ENCODE measurements around the gene IMPG1.
"Not testable (repeated sequence)": the region's sequence is repeated elsewhere in the genome, so short reads cannot be mapped to it uniquely, and the experiment has no call there.

Gene IMPG1

DNA sequence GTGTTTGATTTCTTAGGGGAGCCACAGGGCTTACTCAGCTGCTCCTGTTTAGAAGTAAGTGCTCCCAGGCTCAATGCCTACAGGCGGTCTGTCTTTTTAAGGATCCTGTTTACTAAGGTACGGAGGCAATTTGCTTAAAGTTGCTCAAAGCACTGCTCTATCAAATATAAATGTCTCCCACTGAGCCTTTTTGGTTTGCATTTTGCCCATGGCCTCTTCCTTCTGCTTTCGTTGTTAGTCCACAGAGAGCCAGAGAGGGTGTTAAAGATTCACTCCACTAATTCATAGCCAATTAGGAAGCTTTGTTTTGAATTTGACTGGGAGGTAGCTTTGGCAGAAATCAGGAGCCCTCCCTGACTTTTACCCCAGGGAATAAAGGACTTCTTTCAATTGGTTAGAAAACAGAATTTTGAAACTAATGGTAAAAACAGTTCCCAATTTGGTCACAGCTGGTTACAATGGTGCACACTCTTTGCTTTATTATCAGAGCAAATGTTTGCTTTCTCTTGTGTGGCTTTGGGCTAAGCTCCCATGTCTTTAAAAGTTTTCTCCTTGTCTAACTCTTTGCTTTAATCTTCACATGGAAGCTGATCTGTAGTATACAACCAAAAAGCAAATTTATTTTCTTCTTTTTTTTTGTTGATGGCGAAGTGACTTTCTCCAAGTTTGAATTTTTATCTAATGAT lies 126.2 kb downstream of the IMPG1 start:
- no peak for DNase-seq

DNA sequence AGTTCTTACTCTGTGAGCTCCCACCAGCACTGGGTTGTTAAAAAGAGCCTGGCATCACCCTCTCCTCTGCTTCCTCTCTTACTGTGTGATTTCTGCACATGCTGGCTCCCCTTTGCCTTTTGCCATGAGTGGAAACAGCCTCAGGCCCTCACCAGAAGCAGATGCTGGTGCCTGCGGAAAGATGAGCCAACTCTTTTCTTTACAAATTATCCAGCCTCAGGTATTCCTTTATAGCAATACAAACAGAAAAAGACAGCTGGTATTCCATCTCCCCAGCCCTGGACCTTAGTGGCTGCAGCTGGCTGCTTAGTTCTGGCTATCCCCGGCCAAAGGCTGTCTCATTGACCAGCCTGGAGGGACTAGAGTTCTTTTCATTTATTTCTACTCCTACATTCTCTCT lies 129.1 kb downstream of the IMPG1 start:
- DNase-seq: no peak

DNA sequence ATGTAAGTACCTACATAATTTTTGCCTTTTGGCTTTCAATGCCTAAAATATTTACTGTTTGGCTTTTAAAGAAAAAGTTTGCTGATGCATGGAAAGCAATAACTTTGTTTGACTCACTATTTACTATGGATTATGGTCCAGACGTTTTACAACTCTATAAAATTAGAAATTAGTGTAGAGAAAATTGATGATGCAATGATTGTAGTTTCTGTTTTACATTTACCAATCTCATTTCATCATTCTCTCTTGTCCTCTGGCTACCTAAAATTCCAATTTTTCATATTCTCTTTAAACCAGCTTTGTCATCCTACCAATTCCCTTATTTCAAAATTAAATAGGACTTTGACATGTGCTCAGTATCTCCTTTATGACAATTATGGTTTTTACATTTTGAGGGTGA lies 131.0 kb downstream of the IMPG1 start:
- no peak for DNase-seq

DNA sequence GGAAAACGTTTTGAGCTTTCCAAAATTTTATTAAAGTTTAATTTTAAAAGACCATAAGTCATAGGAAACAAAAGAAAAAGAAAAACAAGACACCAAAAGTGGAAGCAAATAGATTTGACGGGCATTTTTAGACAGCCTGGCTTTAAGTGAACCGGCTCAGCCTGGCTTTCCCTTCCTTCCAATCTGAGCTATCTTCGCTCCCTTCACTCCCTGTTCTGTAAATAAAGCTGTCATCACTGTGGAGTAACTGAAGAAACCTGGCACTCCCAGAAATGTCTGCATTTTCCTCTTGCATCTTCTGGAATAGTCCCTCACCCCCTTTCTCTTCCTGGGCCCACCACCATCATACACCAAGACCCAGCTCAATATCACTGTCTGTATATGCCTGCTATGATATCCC lies 131.9 kb downstream of the IMPG1 start:
- DNase-seq: no peak

DNA sequence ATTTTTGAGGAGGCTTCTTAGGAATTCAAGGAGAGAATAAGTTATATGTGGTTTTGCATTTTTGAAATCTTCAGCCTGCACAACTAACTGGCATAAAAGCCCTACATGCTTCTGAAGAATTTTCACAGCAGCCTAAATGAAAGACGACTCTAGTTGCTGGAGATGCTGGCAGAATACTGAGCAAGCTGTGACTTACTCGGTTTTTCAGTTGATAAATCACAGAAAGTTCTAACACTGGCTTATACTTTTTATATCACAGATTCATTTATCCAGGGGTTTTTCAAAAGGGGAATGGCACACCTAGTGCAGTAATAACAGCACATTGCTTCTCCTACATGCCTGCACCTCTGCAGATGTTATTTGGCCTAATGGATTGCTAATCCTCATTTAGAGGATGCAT lies 134.6 kb downstream of the IMPG1 start:
- no peak for DNase-seq

DNA sequence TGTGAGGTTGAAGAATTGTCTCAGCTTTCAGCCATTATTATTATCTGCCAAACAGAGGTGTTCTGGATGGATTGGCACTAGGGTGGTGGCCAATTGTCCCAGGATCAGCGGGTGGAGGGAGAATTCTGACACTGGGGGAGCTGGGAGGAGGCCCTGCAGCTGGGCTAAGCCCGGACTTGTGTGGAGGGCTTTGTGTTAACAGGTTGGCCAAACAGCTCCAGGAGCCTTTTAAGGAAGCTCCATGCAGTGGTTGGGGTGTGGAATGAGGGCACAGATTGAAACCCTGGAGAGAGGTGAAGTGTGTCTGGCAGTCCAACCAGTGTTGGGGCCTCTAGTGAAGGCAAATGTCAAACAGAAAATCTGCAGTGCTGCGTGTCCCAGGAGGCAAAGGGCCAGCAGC lies 135.8 kb downstream of the IMPG1 start:
- DNase-seq: no peak

DNA sequence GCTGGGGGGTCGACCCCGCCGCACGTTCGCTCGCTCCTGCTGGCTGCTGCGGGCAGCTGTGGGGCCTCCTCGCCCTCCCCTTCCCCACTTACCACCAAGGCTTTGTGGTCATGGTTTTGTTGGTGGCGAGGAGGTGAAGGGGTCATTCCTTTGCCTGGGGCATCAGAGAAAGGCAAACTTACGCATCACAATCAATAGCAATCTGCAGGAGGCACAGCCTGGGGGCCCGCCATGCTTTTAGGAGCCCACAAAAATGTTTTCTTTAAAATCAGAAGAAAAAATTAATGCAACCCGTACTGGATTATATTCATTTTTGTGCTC lies 137.0 kb downstream of the IMPG1 start:
- no peak for DNase-seq

DNA sequence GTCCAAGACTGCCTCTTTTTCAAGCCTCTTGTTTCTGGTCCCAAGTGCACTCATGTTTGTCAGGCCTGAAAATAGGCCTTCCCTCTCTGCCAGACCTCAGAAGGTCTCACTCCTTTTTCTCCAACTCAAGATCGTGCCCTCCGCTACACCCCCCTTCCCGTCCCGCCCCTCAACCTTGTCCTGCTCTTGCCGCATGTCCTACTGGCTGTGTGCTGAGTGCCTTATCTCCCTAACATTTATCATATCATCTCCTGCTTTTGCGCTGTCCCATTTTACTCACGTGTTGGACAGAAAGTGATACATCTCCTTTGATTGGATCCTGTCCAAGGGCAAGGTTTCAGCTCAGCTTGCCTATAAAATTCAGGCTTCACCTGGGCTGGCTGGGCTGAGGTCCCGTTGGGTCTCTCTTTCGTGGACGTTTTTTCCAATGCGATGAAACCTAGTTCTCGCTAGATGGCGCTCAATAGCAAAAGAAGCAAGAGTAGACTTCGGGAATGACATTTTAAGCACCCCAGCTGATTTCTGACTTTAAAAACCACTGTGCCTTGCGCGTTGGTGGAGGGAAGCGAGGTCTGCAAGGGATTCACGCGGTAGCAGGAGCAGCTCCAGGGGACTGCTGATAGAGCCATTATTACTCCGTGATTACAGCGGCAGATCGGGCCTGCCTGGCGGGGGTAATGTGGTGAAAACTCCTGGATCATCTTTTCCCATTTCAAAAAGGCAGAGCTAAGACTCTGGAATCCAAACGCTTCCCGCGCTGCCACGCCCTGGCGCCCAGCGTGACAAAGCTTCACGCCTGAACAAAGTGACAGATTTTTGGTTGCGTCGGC lies 137.6 kb downstream of the IMPG1 start:
- DNase-seq: peak; percentile 35

DNA sequence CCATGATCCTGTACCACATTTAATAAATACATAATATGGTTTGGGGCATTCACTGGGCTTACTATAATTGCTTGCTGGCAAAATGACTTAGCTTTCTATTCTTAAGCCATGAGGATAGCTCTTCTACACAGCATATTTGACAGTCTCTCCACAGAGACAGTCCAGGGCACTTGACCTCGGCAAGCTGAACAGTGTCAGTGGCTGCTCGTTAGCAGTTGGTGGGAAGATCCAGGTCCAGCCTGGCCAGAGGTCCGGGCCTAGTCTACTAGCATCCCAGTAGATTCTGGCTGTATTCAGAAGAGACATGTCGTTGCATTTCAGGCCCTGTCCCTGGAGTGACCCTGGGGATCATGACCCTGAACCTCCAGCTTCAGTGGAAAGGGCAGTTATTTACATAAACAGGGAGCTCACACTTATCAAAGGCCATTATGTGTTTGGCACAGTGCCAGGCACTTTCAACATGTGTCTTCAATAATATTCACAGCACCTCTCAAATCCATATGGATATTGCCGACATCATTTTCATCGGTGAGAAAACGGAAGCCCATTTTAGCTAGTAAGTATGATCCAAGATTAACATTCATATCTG lies 139.0 kb downstream of the IMPG1 start:
- no peak for DNase-seq

DNA sequence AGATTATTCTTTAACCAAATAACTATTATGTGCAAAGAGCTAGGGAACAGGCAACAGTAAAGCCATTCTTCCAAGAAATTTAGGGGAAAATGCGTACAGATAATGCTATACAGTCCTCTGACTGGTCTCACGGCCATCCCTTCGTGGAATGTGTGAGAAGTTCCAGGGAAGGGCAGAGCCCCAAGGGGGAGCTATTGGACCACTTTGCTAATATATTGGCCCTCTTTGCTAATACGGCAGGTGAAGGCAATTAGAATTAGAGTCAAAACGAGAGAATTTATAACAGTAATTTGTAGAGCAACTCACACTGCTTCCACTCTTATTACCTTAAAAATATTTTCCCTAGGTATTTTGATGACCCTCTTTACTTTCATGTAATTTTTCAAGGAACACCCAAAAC lies 140.4 kb downstream of the IMPG1 start:
- peak; percentile 7 for DNase-seq

DNA sequence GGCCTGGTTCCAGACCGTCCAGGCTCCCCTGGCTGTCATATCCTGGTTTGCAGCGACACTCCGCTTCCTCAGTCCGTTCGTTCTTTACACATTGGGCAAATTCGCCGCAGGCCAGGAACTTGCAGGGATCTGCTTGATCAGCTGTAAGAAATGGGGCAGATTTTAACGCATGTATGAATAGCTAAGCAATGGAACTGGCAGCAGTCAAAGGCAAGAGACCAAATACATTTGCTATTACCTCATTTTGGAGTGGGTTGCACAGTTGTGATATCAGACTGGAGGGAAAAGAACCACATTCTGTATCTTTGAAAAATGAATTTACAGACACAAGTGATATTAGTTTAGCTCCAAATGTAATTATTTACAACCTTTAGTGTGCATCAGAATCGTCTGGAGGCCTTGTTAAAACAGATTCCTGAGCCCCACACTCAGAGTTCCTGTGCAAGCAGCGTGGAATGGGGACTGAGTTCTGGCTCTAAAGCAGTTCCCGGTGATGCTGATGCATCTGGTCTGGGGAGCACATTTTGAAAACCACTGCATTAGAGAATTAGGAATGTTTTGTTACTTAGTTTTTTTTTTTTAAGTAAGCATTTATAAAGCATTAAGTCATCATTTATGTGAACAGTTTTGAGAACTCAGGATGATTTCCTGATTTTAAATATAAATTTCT lies 141.3 kb downstream of the IMPG1 start:
- DNase-seq: no peak

DNA sequence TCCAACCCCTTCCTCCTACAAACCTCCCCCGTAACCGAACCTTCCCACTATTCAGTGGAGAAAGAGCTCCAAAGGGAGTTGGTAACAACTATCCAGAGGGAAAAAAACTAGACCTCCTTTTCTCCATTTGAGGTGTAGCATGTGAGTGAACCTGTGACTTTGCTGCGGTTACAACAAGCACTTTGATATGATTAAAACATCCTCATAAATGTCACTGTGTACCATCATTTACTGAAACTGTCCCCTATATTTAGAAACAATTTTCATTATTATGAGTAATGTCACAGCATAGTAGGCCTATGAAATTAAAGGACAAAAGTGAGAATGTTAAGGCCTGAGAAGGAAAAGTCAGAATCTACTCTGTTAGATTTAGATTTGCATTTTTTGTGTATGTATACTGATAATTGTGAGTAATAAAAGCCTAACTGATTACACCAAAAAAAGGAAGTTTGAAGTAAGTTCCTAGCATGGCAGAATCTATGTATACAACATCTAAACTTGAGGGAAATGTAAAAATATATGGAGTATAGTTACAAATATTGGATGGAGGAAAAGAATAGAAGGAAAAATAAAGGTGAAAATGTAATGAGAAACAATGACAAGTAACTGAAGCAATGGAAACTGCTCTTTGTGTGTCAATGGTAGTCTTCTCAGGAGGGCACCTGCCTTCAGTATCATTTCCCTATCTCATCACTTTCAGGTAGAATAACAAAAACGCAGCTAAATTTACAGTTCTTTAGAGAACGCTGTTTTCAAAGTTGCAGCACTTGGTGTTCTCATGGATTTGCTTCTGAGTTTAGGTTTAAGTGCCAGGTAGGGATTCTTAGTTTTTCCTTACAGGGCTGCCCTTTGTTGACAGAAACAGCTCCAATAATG lies 145.9 kb downstream of the IMPG1 start:
- DNase-seq: no peak

DNA sequence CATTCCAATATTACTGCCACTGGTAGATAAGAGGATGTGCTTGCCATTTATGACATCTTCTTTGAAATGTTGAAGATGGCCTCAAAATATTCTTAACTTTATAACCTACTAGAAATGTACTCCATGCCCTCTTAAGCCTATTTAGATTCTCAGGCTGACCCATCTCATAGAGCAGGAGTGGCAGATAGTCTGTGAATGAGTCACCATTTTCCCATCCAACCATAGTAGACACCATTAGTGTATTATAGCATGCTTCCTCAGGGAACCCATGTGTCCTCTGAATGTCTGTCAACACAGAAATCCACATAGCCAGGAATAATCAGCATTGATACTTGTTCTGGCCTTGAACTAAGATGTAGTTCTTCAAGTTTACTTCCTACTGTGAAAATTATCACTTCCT lies 150.2 kb downstream of the IMPG1 start:
- no peak for DNase-seq

DNA sequence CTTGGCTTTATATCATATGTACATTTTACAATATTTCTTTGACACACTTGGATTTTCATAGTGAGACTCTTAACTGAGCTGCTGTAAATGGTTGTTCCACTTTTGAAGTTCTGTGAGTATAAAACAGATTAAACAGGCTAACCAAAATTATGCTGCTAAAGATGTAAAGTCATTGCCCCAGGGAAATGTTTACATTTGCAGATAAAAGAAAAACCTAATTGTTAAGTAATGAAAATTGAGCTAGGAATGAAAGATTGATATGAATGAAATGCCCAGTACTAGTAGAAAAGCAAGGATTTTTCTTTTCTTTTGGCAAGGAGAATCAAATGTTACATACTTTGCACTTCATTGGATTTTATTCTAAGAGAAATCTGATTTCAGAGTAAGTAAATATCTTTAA lies 159.4 kb downstream of the IMPG1 start:
- no peak for DNase-seq

DNA sequence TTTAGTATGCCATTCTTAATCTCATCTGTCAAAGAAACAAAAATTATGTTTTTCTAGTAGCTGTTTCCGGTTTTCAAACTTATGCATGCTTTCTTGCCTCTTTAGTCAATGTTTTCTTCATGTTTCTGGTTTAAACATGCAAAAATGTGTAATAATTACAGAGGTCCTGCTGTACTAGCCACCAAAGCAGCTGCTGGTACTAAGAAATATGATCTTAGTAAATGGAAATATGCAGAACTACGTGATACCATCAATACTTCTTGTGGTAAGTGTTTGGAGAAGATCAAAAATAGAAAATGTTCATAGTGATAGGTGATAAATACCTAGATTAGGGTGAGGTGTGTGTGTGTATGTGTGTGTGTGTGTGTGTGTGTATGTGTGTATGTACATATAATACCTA lies 165.0 kb downstream of the IMPG1 start:
- DNase-seq: no peak

DNA sequence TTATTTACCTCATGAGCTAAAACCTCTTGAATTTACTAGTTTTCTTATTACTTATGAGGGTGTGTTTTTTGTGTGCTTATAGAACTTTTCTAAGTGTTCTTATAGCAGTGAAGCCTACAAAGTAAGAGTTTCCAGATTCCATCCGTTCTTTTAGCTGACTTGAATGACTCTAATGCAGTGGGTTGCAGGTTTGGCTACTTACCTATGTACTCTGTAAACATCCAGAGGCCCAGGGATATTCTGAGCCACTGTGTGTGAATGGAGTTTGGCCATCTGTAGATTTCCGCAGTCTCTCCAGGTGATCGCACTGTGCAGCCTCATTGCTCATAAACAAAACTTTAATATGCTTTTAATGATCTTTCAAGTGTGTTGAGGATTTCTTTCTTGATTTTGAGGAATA lies 165.6 kb downstream of the IMPG1 start:
- no peak for DNase-seq

DNA sequence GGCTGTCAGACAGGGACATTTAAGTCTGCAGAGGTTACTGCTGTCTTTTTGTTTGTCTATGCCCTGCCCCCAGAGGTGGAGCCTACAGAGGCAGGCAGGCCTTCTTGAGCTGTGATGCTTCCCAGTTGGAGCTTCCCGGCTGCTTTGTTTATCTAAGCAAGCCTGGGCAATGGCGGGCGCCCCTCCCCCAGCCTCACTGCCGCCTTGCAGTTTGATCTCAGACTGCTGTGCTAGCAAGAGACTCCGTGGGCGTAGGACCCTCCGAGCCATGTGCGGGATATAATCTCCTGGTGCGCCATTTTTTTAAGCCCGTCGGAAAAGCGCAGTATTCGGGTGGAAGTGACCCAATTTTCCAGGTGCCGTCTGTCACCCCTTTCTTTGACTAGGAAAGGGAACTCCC lies 167.3 kb downstream of the IMPG1 start:
- DNase-seq: not testable (repeated sequence)

DNA sequence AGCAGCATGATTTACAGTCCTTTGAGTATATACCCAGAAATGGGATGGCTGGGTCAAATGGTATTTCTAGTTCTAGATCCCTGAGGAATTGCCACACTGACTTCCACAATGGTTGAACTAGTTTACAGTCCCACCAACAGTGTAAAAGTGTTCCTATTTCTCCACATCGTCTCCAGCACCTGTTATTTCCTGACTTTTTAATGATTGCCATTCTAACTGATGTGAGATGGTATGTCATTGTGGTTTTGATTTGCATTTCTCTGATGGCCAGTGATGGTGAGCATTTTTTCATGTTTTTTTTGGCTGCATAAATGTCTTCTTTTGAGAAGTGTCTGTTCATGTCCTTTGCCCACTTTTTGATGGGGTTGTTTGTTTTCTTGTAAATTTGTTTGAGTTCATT lies 172.2 kb downstream of the IMPG1 start:
- not testable (repeated sequence) for DNase-seq

DNA sequence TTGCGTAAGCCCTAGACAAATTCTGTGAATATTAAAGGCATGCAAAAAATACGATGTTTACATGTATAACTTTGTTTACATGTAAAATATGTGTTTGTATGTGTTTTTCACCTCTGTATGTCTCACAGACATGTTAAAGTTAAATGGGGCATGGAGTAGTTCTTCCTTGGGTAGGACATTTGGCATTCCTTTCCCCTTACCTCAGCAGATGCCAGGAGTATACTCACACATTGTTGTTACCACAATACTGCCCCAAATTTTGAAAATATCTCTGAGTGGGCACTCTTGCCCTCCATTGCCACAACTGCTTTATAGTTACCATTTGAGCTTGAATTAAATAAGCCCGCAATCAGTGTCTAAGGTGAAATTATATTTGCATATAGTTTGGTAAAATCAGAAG lies 175.9 kb downstream of the IMPG1 start:
- no peak for DNase-seq

DNA sequence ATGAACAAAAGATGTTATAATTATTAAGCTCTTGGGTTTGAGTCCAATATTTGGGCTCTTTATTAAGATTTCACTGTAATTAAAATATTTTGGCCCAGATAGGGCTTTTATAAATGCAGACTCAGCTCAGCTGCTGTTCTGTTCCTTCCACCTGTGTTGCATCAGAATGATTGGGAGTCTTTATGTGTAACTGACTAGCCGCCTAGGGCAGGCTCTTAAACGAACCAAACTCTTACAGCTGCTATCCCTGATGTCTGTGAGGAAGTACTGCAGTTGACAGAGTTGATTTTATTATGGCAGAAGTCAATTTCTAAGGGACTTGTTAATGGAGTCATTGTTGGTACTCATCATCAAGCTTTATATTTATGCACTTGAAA lies 178.7 kb downstream of the IMPG1 start:
- DNase-seq: no peak

DNA sequence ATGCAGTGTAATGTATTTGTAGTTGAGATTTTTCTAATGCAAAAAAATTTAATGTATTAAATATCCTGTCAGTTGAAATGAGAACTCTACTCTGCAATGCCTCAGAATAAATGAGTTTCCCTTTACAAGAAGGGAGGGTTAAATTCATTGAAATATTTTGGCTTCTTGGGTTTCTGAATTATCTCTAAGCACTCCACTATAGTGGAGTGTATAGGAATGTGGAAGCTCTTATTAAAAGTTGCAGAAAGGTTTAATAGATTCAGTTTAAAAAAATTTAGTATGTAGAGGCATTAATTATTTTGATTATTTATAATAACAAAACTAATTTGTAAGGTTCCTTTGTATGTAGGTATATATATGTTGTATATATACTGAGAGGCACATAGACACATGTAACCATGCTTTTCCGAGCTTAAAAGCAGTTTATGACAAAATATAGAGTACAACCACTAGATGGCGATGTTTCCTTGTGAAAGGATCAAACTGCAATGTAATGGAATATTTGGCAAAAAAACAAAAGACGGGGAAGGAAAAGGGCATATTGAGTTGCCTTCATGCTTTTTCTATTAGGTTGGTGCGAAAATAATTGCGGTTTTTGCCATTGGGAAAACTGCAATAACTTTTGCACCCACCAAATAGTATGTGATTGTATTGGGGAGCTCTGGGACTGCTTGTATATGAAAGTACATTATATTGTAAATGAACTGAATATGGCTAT lies 179.2 kb downstream of the IMPG1 start:
- DNase-seq: no peak

DNA sequence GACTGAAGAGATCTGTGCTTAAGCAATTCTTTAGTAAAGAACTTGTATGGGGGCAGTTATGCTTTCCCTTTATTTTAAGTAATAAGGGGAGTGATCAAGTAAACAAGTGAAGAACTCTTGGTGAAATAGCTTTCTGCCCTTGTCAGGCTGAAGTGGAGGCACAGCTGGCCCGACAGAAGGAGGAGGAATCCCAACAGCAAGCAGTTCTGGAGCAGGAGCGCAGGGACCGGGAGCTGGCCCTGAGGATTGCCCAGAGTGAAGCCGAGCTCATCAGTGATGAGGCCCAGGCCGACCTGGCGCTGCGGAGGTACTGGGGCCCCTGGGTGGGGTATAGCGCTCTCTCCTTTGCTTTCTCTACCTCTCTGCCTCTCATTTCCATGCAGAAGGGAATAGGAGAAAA lies 180.1 kb downstream of the IMPG1 start:
- no peak for DNase-seq
